Fibroblast of the aortic adventitia (primary cell): ENCODE data around the gene TAF11. TPM values are rescaled to one million over a fixed set of nuclear protein-coding genes. Genes with fewer than 3 reads are reported as not detected.
A peak's percentile ranks its signal among the peaks of the same experiment; 100 is the strongest.

Source experiments
- DNase-seq: peaks from one replicate; pipeline ENCODE4 v3.0.0-alpha.2; 2010; ENCODE audit warnings: low read depth
- H3K4me3 ChIP-seq: 2 replicates; pipeline ENCODE4 v1.5.1; 2011; ENCODE audit warnings: low read depth, mild to moderate bottlenecking, control low read depth, low read length, moderate library complexity
- CTCF ChIP-seq: IDR thresholded peaks from 2 replicates; pipeline ENCODE4 v1.5.1; 2011; ENCODE audit warnings: mild to moderate bottlenecking, low read length, control low read depth, inconsistent platforms; ENCODE audit not compliant: insufficient read depth
- total RNA-seq: library from RNA; depleted of rRNA; stranded (reverse); fragments of >200 nt; gene quantifications from 2 replicates; pipeline ENCODE4 v1.2.3, GENCODE V29; 2012; ENCODE audit warnings: low replicate concordance

Gene TAF11
- total RNA-seq, 1 donor = 14.1 TPM

DNA sequence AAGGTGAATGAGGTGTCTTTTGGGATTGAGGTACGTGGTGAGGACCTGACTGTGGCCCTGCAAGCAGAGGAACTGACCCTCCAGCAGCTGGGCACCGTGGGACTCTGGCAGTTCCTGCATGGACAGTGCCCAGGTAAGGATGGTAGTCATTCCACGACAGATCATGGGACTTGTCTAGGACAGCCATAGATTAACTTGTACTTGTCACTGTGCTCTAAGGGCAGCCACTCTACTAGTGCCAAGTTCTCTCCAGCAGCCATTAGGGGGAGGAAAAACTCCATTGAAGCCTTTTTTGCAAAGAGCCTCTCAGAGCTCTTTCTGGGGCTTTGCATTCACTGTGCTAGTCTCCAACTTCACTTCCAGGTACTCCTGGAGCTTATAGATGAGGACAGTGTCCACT lies 20.4 kb downstream of the TAF11 start:
- no peak overlapping the region for H3K4me3 ChIP-seq

GRCh38 chr6:34866509-34866908 lies 21.3 kb downstream of the TAF11 start:
- TF ChIP-seq CTCF = no peak
- no peak for DNase-seq

More for the DNA sequence above, 20.4 kb downstream of the TAF11 start:
- DNase-seq = no peak
- peak; percentile 10 for TF ChIP-seq CTCF

DNA sequence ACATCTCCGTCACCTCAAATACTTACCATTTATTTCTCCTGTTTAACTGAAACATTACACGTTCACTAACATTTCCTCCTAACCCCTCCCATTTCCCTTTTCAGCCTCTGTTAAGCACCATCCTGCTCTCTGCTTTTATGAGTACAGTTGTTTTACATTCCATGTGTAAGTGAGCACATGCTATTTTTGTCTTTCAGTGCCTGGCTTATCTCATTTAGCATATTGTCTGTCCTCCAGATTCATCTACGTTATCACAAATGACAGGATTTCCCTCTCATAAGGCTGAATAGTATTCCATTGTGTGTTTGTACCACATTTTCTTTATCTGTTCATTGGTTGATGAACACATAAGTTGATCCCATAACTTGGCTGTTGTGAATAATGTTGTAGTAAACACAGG lies 22.7 kb downstream of the TAF11 start:
- peak; percentile 16 for DNase-seq
- TF ChIP-seq CTCF = no peak
- H3K4me3 ChIP-seq = no peak overlapping the region

More at GRCh38 chr6:34866509-34866908, 21.3 kb downstream of the TAF11 start:
- H3K4me3 ChIP-seq = no peak overlapping the region

- TF ChIP-seq CTCF = no peak
- no peak for DNase-seq
Observed at GRCh38 chr6:34864007-34864406, 23.8 kb downstream of the TAF11 start.

DNA sequence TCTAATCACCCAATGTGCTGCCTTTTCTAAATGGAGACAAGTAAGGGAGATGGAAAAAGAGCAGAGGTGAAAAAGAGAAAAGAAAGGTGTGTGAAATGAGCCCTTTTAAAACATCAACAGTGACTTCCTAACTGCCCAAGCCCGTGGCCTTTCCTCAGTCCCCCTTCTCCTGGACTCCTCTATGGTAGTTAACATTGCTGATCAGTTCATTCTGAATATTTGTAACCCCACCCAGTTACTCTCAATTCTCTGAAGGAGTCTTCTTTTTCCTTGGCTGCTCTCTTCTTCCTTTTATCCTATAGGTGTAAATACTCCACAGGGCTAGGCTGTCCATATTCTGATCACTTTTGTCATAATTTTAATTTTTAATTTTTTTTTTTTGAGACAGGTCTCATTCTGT lies 27.1 kb downstream of the TAF11 start:
- H3K4me3 ChIP-seq = no peak overlapping the region
- DNase-seq = no peak
- no peak for TF ChIP-seq CTCF

More at GRCh38 chr6:34864007-34864406, 23.8 kb downstream of the TAF11 start:
- no peak overlapping the region for H3K4me3 ChIP-seq

GRCh38 chr6:34859951-34860350 lies 27.9 kb downstream of the TAF11 start:
- no peak overlapping the region for H3K4me3 ChIP-seq
- DNase-seq = no peak
- TF ChIP-seq CTCF = no peak

DNA sequence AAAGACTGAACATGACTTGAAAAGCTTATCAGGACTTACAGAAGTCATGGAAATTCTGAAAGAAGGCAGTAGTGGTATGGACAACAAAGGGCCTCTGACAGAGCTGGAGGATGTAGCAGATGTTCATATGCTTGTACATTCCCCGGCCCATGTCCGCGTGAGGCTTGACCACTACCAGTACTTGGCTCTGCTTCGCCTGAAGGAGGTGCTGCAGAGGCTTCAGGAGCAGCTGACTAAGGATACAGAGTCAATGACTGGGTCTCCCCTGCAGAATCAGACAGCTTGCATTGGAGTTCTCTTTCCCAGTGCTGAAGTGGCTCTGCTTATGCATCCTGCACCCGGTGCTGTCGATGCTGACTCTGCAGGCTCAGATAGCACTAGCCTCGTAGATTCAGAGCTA lies 29.2 kb downstream of the TAF11 start:
- no peak for DNase-seq
- TF ChIP-seq CTCF = no peak
- H3K4me3 ChIP-seq = no peak overlapping the region
